GM20000 (cell line): ENCODE measurements around the gene SIRPG.

Experiments used
- DNase-seq: peaks from one replicate; pipeline ENCODE4 v3.0.0; 2012; ENCODE audit warnings: low spot score
- TF ChIP-seq, protein P1 (sequence below): IDR thresholded peaks from 2 replicates; pipeline ENCODE4 v1.5.1; 2012; ENCODE audit warnings: mild to moderate bottlenecking, control low read depth; ENCODE audit errors: extremely low read depth, missing control alignments

SIRPG gene

DNA sequence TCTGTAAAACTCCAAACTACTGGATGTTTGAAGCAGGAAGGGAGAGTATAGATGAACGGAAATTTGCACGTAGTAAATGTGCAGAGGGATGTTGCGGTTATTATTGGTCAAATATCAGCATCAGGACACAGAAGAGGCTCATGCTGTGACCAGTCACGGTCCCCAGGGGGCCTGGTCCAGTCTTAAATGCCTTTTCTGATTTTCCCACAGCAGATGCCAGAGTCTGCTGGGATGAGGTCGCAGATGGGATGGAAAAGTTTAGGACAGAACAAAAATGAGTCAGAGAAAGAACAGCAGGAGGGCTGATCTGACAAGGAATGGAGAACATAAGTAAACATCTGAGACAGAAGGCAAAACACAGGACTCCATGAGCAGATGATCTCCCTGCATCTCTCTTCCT is 11.7 kb upstream of the SIRPG start:
- DNase-seq: no peak
- TF ChIP-seq, protein P1, sequence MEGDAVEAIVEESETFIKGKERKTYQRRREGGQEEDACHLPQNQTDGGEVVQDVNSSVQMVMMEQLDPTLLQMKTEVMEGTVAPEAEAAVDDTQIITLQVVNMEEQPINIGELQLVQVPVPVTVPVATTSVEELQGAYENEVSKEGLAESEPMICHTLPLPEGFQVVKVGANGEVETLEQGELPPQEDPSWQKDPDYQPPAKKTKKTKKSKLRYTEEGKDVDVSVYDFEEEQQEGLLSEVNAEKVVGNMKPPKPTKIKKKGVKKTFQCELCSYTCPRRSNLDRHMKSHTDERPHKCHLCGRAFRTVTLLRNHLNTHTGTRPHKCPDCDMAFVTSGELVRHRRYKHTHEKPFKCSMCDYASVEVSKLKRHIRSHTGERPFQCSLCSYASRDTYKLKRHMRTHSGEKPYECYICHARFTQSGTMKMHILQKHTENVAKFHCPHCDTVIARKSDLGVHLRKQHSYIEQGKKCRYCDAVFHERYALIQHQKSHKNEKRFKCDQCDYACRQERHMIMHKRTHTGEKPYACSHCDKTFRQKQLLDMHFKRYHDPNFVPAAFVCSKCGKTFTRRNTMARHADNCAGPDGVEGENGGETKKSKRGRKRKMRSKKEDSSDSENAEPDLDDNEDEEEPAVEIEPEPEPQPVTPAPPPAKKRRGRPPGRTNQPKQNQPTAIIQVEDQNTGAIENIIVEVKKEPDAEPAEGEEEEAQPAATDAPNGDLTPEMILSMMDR: no peak

DNA sequence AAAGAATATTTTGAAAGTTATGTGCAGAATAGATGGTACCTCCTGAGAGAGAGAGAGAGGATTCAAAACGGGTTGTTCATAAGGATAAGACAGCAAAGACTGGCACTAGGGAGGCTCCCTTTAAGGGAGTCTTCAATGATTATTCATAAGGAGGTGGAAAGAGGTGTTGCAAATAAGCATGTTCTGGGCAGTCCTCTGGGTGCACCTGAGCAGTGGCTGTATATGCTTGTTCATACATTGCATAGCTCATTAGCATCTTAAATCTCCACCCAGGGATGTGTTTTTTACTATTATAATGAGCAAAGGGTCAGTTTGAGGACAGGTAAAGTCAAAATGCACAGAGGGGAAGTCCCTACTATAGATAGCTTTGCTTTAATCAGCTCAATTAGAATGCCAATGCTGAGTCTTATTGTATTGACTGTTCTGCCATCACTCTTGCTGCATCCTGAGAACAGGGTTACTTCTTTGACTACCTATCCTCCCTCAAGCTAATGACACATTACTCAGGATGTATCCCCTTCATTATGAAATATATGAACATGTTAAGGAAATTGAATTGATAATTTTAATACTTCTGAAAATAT is 10.0 kb upstream of the SIRPG start:
- no peak for DNase-seq
- TF ChIP-seq, protein P1: no peak

DNA sequence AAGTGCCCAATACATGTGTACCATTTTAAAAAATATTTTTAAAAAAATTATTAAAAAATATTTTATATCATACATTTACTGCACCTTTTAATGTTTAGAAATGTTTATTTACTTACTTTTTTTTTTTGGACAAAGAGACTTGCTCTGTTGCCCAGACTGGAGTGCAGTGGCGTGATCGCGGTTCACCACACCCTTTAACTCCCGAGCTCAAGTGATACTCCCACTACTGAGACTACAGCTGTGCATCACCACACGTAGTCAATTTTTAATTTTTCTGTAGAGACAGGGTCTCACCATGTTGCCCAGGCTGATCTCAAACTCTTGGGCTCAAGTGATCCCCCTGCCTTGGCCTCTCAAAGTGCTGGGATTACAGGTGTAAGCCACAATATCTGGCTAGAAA is 9.2 kb upstream of the SIRPG start:
- TF ChIP-seq, protein P1: no peak
- DNase-seq: no peak

DNA sequence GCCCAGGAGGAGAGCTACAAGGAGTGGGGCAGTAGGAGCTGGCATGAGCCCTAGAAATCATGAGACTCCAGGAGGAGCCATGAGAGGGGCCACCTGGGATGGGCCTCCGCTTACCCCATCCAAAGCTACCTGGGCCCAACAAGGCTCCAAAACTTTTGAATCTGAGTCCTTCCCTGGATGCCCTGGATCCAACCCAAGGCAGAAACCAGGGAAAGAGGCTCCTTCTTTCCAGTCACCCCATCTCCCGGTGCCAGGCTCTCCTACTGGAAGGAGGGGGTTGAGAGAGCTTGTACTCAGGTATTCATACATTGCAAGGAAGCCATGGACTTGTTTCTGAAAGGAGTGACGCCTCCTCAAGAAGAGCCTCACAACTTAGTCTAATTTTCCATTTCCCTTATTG is 7.8 kb upstream of the SIRPG start:
- no peak for DNase-seq
- TF ChIP-seq, protein P1: no peak

DNA sequence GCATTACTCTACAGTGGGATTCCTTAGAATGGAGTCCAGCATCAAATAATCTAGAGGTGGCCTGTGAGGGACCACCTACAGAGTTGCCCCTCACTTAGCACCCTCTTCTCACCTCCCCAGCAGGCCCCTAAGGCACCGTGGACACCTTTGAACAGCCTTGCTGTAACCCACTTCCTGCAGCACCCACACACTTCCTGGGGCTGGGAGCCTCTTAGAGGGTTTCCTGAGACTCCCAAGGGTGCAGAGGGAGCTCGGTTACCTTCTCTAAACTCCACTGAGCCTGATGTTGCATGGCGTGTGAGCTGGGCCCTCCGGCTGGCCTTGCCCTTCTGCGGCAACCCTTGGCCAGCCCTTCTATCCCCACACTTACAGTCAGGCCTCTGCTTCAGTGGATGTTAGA is 7.3 kb upstream of the SIRPG start:
- peak; percentile 46 for DNase-seq
- TF ChIP-seq, protein P1: no peak

DNA sequence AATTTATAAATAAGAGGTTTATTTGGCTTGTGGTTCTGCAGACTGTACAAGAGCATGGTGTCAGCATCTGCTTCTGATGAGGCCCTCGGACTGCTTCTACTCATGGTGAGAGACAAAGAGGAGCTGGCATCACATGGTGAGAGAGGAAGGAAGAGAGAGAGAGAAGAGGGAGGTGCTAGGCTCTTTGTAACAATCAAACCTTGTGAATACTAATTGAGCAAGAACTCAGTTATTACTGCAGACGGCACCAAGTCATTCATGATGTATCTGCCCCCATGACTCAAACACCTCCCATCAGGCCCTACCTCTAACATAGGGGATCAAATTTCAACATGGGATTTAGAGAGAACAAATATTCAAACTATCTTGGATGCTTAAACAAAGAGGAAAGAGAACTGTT is 6.3 kb upstream of the SIRPG start:
- TF ChIP-seq, protein P1: no peak
- DNase-seq: no peak

DNA sequence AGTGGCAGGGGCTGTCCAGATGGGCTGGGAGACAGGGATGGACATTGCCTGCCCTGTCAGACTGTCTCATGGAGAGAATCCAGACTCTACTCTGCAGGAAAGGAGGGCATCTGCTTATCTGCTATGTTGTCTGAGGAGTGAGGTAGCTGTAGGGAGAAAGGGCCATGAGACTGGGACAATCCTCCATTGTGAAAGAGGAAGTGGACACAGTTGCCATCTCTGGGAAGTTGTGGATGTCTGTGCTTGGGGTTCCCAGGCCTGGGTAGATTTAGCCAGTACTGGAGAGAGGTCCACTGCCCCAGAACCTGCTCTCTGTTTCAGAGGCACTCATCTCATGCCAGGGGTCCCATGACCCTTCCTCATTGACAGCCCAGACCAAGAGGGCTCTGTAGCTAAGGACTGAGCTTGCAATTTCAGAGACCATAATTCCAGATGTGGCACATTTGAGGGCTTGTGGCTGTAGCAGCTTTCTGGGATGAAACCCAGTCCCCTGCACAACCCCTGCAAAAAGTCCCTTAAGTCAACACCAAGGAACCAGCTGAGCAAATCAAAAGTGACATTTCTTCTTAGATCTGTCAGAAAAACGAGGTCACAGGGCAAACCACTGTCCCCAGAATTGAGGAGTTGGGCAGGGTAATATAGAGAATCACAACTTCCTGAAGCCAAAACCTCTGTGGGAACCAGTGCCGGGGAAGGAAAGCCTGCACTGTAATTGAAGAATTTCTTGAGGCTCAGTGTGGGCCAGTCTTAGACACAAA is 4.1 kb upstream of the SIRPG start:
- TF ChIP-seq, protein P1: no peak
- DNase-seq: no peak
